Placental pericyte (primary cell): Measurements from ENCODE around the gene MROH2A. TPM values are rescaled to one million over a fixed set of nuclear protein-coding genes. Genes with fewer than 3 reads are reported as not detected.

Source experiments
- total RNA-seq: library from RNA; depleted of rRNA; stranded (reverse); fragments of >200 nt; gene quantifications from 2 replicates; pipeline ENCODE4 v1.2.3, GENCODE V29; 2012

MROH2A gene, protein sequence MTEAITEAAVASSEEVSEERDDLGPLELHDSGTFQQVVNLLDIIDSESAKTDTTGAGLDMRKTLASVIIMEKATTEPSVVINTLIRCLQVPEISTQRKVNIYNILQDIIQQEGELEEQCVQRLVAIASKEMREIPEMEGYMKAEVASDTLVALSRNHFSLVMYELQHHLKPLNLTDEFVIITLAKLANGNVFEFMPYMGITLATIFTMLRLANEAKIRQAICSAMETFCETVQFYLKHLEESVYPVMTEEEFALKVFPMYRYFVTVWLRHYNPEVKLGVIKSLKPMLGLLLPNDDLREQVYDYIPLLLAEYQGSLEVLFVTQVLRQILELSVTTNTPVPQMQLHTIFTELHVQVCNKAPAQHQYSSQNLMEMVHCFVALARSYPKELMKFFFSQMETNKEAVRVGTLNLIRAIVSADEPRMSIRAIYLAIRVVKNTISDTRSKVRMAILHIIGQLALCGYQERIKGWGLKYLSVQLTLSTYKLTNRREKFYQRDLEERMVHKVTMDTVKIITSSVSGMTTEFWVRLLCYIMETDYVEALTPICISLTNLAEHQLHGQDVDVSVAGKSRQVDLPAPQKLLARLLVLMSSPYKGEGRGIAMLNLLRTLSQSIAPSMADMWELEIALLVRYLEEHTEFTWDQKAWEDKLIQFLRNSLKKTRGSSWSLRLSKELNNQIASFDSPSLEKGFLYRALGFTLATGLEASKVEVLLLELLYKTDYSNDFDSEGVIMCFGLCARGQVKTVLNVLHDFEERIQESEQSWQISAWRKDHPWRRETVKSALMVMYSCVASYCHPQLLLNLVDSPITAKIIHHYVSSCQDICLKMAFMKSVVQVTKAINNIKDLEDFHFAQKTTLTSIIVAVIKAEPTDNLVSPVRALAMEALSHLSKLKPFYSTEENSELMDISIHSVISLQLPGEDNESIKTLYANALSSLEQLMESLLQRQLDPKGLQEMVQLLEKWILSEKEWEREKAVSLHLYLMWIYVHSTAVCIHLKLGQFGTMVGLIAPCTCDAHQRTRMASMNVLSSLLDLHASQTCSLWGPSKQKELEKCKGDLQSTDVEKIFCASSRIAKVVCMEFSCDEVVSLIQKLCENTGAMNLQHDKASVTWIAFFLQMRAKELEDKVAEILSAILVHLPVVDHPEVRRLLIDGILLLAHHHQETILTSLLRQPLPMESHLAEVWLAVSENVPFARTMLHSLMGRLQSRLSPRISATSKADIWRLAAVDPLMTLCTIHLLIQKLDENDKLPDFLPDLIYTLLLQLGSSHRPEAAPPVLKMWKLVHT (N-terminal part only)
- total RNA-seq, result not detected in 2 replicates

DNA sequence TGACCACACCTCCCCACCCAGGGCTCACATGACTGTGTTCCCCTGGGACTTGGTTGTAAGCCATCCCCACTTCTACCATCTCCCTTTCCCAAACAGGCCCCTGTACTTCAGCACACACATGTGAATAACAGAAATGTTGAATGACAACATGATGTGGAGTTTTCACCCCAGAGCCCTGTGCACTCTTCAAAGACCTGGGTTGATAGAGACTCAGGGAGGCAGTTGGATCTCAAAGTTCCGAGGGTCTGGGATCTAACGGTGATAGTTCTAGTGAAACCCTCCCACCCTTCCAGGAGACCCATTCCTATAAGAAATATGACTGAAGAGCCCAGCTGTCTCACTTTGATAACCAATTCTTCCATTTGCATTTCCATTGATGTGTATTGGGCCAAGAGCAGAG is at the start of gene MROH2A:
Gene MROH2A, plus strand, starts transcription at position 301 of the 400 bp plus-strand sequence. CDS start 1,029 bp downstream, outside the sequence.

GRCh38 chr2:233728723-233729301 is 49.3 kb upstream of the MROH2A start, which contains the start of gene UGT1A3:
UGT1A3 (plus strand) TSS chr2:233729042; CDS start chr2:233729127, 85 bp downstream.

DNA sequence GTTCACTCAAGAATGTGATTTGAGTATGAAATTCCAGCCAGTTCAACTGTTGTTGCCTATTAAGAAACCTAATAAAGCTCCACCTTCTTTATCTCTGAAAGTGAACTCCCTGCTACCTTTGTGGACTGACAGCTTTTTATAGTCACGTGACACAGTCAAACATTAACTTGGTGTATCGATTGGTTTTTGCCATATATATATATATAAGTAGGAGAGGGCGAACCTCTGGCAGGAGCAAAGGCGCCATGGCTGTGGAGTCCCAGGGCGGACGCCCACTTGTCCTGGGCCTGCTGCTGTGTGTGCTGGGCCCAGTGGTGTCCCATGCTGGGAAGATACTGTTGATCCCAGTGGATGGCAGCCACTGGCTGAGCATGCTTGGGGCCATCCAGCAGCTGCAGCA is 18.1 kb upstream of the MROH2A start, which contains the start of gene UGT1A1:
Gene UGT1A1, plus strand, starts transcription at position 228 of the 400 bp plus-strand sequence. Its CDS starts 18 bp downstream, at position 246.

DNA sequence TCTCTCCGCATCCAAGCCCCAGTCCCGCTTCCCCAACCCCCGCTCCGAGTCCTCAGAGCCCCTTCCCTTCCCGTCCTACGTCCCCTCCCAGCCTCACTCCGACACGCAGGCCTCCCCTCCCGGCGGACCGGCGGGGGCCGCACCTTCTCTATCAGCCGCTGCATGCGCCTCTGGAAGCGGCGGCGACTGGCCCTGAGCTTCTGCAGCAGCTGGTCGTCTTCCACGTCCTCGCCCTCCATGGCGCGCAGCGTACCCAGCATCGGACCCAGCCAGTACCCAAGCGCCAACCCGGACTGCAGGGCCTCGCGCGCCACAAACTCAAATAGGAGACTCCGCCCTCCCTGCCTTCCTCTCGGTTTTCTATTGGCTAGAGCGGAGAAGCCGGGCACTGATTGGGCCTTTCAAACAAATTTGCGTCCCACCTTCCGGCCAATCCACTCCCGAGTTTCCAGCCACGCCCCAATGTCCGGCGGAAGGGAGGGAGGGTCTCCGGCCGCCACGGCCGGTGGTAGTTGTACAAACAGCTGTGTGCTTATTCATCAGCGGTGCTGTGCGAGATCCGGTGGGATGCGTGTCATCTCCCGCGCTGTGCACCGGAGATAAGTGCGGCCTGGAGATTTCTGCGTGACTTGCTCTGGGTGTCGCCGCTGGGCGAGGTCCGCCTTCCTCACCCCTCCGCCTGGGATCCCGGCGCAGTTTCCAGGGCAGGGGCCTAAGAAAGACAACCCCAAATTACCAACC is 76.3 kb downstream of the MROH2A start, which contains the start of gene HJURP:
Gene HJURP, minus strand, starts transcription at position 295 of the 741 bp plus-strand sequence. Its CDS starts 35 bp downstream, at position 260.

DNA sequence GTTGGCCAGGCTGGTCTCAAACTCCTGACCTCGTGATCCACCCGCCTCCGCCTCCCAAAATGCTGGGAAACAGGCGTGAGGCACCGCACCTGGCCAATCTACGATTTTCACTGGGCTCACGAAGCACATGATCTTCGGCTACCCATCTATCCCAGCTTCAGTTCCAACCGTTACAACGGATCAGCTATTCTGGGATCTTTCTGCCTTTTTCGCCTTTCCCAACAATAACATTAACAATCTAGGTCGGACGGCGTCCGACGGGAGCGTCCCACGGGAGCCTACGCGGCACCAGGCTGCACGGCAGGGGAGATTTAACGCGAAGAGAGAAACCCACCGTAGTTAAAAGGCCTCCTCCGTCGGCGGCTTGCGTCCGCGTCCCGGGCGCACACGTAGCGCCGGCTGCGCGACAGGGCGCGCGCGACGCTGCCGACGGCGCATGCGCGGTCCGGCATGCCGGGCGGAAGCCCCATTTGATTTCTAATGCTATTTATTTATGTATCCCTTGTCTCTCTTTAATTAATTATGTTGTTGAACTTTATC is 89.9 kb downstream of the MROH2A start, which contains the start of gene MSL3B:
Gene MSL3B, minus strand, starts transcription at position 394 of the 540 bp plus-strand sequence.

Other genes with a start within 250 kb of the MROH2A start
- gene USP40, start 211.5 kb upstream of the MROH2A start, total RNA-seq, result 29.3 and 37.9 TPM in 2 replicates
- gene UGT1A8, start 160.7 kb upstream of the MROH2A start, total RNA-seq, result not detected in 2 replicates
- gene UGT1A10, start 141.9 kb upstream of the MROH2A start, total RNA-seq, result 0.22 TPM in 1 of 2 replicates, not detected in the other
- gene UGT1A9, start 106.4 kb upstream of the MROH2A start, total RNA-seq, result not detected in 2 replicates
- gene UGT1A7, start 96.4 kb upstream of the MROH2A start, total RNA-seq, result not detected in 2 replicates
- gene UGT1A6, start 85.4 kb upstream of the MROH2A start, total RNA-seq, result not detected in 2 replicates
- not detected in 2 replicates for gene UGT1A5, start 65.4 kb upstream of the MROH2A start, total RNA-seq
- gene UGT1A4, start 59.6 kb upstream of the MROH2A start, total RNA-seq, result not detected in 2 replicates
- gene UGT1A3, start 49.3 kb upstream of the MROH2A start, total RNA-seq, result not detected in 2 replicates
- not detected in 2 replicates for gene UGT1A1, start 18.1 kb upstream of the MROH2A start, total RNA-seq
- gene HJURP, start 76.2 kb downstream of the MROH2A start, total RNA-seq, result 3.3 and 56.3 TPM in 2 replicates
- gene TRPM8, start 139.0 kb downstream of the MROH2A start, total RNA-seq, result 0.14 TPM in 1 of 2 replicates, not detected in the other